ENCODE results near the gene EMD.
A peak's percentile ranks its signal among the peaks of the same experiment; 100 is the strongest.

Gene EMD

DNA sequence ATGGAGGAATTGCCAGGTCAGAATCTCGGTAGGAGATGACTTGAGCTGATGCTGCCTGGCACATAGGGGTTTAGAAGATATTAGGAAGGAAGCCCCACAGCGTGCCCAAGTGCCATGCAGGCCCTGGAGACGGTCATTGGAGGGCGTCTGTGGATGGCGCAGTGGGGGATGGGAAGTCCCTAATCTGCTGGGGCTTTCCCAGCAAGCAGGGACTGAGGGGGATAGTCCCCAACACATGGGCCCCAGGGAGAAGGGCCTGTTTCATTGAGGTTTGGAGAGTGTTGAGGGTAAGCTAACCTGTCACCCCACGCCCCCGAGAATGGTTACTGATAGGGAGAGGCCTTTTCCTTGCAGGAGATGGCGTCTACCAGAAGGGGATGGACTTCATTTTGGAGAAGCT is 40.1 kb downstream of the EMD start:
- DNase-seq (ENCODE audit: low spot score), result no peak

DNA sequence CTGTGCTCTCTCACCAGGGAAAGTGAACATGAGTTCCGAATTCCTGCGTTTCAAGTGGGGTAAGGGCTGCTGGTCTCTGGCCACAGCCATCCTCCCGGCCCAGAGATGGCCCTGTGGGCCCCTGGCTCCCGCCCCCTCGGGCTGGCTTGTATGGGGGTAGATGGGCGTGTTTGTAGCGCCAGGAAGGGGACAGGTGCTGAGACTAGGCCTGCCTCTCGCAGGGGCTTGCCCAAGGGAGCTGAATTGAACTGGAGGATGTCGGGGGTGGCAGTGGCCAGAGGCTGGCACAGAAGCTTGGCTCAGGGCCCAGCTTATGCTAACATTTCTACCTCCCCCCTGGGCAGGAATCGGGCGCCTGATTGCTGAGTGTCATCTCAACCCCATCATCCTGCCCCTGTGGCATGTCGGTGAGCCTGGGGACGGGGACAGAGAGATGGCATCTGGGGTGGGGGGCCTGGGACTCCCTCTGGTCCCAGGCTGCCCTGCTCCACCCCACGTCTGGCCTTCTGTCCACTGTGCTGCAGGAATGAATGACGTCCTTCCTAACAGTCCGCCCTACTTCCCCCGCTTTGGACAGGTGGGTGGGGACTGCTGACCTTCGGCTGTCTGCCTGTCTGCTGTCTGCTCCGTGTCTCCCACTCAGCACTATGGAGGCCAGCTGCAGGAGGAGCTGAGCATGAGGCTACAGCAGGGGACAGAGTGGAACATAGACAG is 40.8 kb downstream of the EMD start:
- DNase-seq (ENCODE audit: low spot score), result no peak

DNA sequence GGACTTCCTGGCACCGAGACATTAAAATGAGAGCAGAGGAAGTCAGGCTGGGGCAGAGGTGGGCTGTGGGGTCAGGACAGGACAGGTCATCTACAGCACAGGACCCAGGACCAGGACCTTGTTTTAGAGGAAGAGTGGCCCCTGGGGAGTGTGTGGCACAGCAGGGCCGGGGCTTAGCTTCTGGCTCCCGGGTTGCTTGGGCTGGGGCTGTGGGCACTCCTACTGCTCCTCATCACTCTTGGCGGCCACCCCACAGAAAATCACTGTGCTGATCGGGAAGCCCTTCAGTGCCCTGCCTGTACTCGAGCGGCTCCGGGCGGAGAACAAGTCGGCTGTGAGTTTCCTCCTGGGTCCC is 41.3 kb downstream of the EMD start:
- DNase-seq (ENCODE audit: low spot score), result no peak

- peak; percentile 9 for DNase-seq (ENCODE audit: low spot score)
These were observed 48.0 kb downstream of the EMD start for GRCh38 chrX:154426916-154427770.

GRCh38 chrX:154428176-154429171 is 49.4 kb downstream of the EMD start, which contains the start of gene ATP6AP1:
ATP6AP1 (plus strand) TSS chrX:154428677; CDS start chrX:154428693, 16 bp downstream.
- DNase-seq (ENCODE audit: low spot score), result peak; percentile 92

GRCh38 chrX:154429711-154430110 is 50.6 kb downstream of the EMD start:
- no peak for DNase-seq (ENCODE audit: low spot score)

DNA sequence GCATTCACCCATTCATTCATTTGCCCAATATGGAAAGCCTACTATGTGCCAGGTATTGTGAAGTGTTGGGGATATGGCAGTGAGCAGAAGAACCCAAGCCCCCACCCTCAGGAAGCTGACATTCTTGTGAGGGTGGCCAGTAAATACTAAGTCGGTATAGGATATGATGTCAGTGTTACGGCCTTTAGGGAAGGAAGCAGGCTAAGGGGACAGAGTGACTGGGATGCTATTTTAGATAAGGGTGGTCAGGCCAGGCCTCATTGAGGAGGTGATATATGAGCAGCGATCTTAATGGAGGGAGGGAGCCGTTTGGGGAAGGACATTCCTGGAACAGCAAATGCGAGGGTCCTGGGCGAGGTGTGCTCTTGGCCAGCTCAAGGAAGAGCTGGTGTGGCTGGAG is 51.4 kb downstream of the EMD start:
- DNase-seq (ENCODE audit: low spot score), result no peak

- no peak for DNase-seq (ENCODE audit: low spot score)
These were observed 51.8 kb downstream of the EMD start for GRCh38 chrX:154430916-154431315.

All from left forelimb (tissue), 1 donor.